H1 (cell line): Measurements from ENCODE around the gene MAGEB1. TPM values are rescaled to one million over a fixed set of nuclear protein-coding genes. Genes with fewer than 3 reads are reported as not detected.

Experiments used
- CTCF ChIA-PET: fragments of 300-600 bp; sonication (Branson Sonifier 250); formaldehyde crosslinking; loops from one replicate; lab custom pipeline; 2021; ENCODE audit not compliant: partially characterized antibody; lab: Charles Lee
- POLR2A ChIA-PET: fragments of 300-600 bp; sonication (Branson Sonifier 250); formaldehyde crosslinking; loops from one replicate; lab custom pipeline; 2021; ENCODE audit warnings: inconsistent platforms; ENCODE audit not compliant: partially characterized antibody; lab: Charles Lee
- DNase-seq, 2 experiments: peaks; one replicate each; pipeline versions ENCODE4 v3.0.0 to v3.0.0-alpha.2; 2010 to 2022; ENCODE audit warnings: low spot score in 2 of 2, low read depth in 1 of 2, mixed read lengths in 1 of 2
- FAIRE-seq: peaks from 2 replicates; lab custom pipeline; 2011; peaks lifted over from hg19 to GRCh38; lab: Jason Lieb, UNC
- H2AFZ ChIP-seq: 2 replicates; pipeline ENCODE4 v1.8.1; 2012; ENCODE audit warnings: low read length, inconsistent platforms
- H2AK5ac ChIP-seq: 2 replicates; pipeline ENCODE4 v1.6.1; 2013; ENCODE audit warnings: low read depth, low read length
- H2BK120ac ChIP-seq: replicated peaks from 2 replicates; pipeline ENCODE3; 2013; ENCODE audit warnings: low read depth, low read length, inconsistent platforms
- H2BK12ac ChIP-seq: 2 replicates; pipeline ENCODE4 v1.6.1; 2013; ENCODE audit warnings: low read depth, low read length
- H2BK15ac ChIP-seq: 2 replicates; pipeline ENCODE4 v1.6.1; 2013; ENCODE audit warnings: low read length
- H2BK20ac ChIP-seq: 2 replicates; pipeline ENCODE4 v1.6.1; 2013; ENCODE audit warnings: low read length
- H2BK5ac ChIP-seq: 2 replicates; pipeline ENCODE4 v1.6.1; 2013; ENCODE audit warnings: low read depth, low read length
- H3K14ac ChIP-seq: 2 replicates; pipeline ENCODE4 v1.6.1; 2013; ENCODE audit warnings: inconsistent platforms; ENCODE audit not compliant: insufficient read length
- H3K18ac ChIP-seq: 2 replicates; pipeline ENCODE4 v1.6.1; 2013; ENCODE audit warnings: low read length; ENCODE audit errors: extremely low read depth
- H3K23ac ChIP-seq: 2 replicates; pipeline ENCODE4 v1.6.1; 2013; ENCODE audit warnings: inconsistent platforms; ENCODE audit not compliant: insufficient read length
- H3K23me2 ChIP-seq: 2 replicates; pipeline ENCODE4 v1.6.1; 2013; ENCODE audit warnings: low read depth, low read length
- H3K27ac ChIP-seq: 2 replicates; pipeline ENCODE4 v1.6.1; 2011; ENCODE audit warnings: low read depth, low read length, inconsistent platforms
- H3K27me3 ChIP-seq, 4 experiments: replicated peaks in 1 of 4; 1 replicate in 1 of 4; 2 replicates in 3 of 4; pipeline versions ENCODE4 v1.6.1 to v1.8.1; 2011 to 2013; ENCODE audit warnings: low read length in 3 of 4, mild to moderate bottlenecking in 3 of 4, inconsistent platforms in 2 of 4, mixed read lengths in 2 of 4, moderate library complexity in 1 of 4; ENCODE audit not compliant: control insufficient read depth in 3 of 4, insufficient read depth in 3 of 4; ENCODE audit errors: extremely low read depth in 1 of 4
- H3K36me3 ChIP-seq, 4 experiments: 2 replicates each; pipeline versions ENCODE4 v1.6.1 to v1.8.1; 2011 to 2013; ENCODE audit warnings: mild to moderate bottlenecking in 4 of 4, low read length in 3 of 4, moderate library complexity in 2 of 4, control low read depth in 1 of 4, inconsistent platforms in 1 of 4; ENCODE audit not compliant: insufficient read depth in 4 of 4, control insufficient read depth in 2 of 4
- H3K4ac ChIP-seq: replicated peaks from 2 replicates; pipeline ENCODE3; 2013; ENCODE audit warnings: low read length, low read depth, mixed read lengths, inconsistent platforms; ENCODE audit not compliant: insufficient read length
- H3K4me1 ChIP-seq, 4 experiments: replicated peaks in 1 of 4; 1 replicate in 1 of 4; 2 replicates in 3 of 4; pipeline versions ENCODE4 v1.6.1 to v1.8.1; 2011 to 2013; ENCODE audit warnings: low read length in 3 of 4, inconsistent platforms in 2 of 4, mixed read lengths in 1 of 4; ENCODE audit not compliant: insufficient read depth in 4 of 4, control insufficient read depth in 3 of 4
- H3K4me2 ChIP-seq, 2 experiments: 2 replicates each; pipeline versions ENCODE4 v1.6.1 to v1.8.1; 2011 to 2013; ENCODE audit warnings: low read depth in 2 of 2, low read length in 2 of 2, control low read depth in 1 of 2, inconsistent platforms in 1 of 2, mild to moderate bottlenecking in 1 of 2; ENCODE audit not compliant: insufficient read depth in 1 of 2
- H3K4me3 ChIP-seq, 4 experiments: fragments of 200-600, 300-600 bp in 1 of 4; sonication (generic), shearing (Covaris generic), sonication (Bioruptor Twin) in 1 of 4; 2 replicates each; pipeline versions ENCODE4 v1.5.1 to v1.8.1; 2011 to 2016; ENCODE audit warnings: low read length in 4 of 4, low read depth in 3 of 4, control low read depth in 2 of 4, inconsistent platforms in 2 of 4, mild to moderate bottlenecking in 2 of 4, mixed read lengths in 1 of 4, moderate library complexity in 1 of 4; ENCODE audit not compliant: insufficient read depth in 2 of 4; ENCODE audit errors: extremely low read depth in 1 of 4
- H3K56ac ChIP-seq: replicated peaks from 2 replicates; pipeline ENCODE3; 2013; ENCODE audit warnings: low read depth, mild to moderate bottlenecking, mixed read lengths, low read length, inconsistent platforms; ENCODE audit not compliant: insufficient read length
- H3K79me1 ChIP-seq: 2 replicates; pipeline ENCODE4 v1.6.1; 2013; ENCODE audit warnings: low read depth, low read length, control low read depth
- H3K79me2 ChIP-seq, 2 experiments: 2 replicates each; pipeline versions ENCODE4 v1.6.1 to v1.8.1; 2012 to 2013; ENCODE audit warnings: low read length in 2 of 2, mild to moderate bottlenecking in 2 of 2, inconsistent platforms in 1 of 2; ENCODE audit not compliant: insufficient read depth in 2 of 2, control insufficient read depth in 1 of 2
- H3K9ac ChIP-seq, 4 experiments: replicated peaks in 1 of 4; 1 replicate in 1 of 4; 2 replicates in 3 of 4; pipeline versions ENCODE4 v1.6.1 to v1.8.1; 2011 to 2013; ENCODE audit warnings: low read depth in 3 of 4, low read length in 3 of 4, control low read depth in 2 of 4, mild to moderate bottlenecking in 2 of 4, moderate library complexity in 2 of 4, inconsistent platforms in 1 of 4; ENCODE audit errors: extremely low read depth in 1 of 4
- H3K9me3 ChIP-seq, 2 experiments: 2 replicates each; pipeline versions ENCODE4 v1.6.1 to v1.8.1; 2012 to 2013; ENCODE audit warnings: mild to moderate bottlenecking in 2 of 2, moderate library complexity in 2 of 2, control low read depth in 1 of 2, inconsistent platforms in 1 of 2, low read depth in 1 of 2, low read length in 1 of 2, mixed read lengths in 1 of 2; ENCODE audit not compliant: insufficient read depth in 2 of 2
- H4K20me1 ChIP-seq, 2 experiments: replicated peaks in 1 of 2; 2 replicates each; pipeline versions ENCODE3 to v1.8.1; 2011 to 2013; ENCODE audit warnings: inconsistent platforms in 2 of 2, low read length in 2 of 2, mild to moderate bottlenecking in 1 of 2; ENCODE audit not compliant: insufficient read depth in 2 of 2, control insufficient read depth in 1 of 2
- H4K5ac ChIP-seq: 2 replicates; pipeline ENCODE4 v1.6.1; 2013; ENCODE audit warnings: low read length, low read depth, mixed read lengths, inconsistent platforms; ENCODE audit not compliant: insufficient read length
- H4K8ac ChIP-seq: 2 replicates; pipeline ENCODE4 v1.8.0; 2013; ENCODE audit warnings: mild to moderate bottlenecking, moderate library complexity, low read length, inconsistent platforms; ENCODE audit not compliant: insufficient read depth; ENCODE audit errors: extremely low read depth
- H4K91ac ChIP-seq: replicated peaks from 2 replicates; pipeline ENCODE3; 2013; ENCODE audit warnings: low read length, mixed read lengths, inconsistent platforms; ENCODE audit not compliant: insufficient read length
- BRCA1 ChIP-seq: IDR thresholded peaks from 2 replicates; pipeline ENCODE4 v1.6.1; 2012; ENCODE audit warnings: low read depth, low read length, improper control_type of control experiment
- CBX8 ChIP-seq: fragments of 300-800, 300-1000 bp; sonication (generic); IDR thresholded peaks from 2 replicates; pipeline ENCODE4 v1.7.1; 2016; ENCODE audit warnings: low read depth, low read length, borderline replicate concordance
- CHD2 ChIP-seq: IDR thresholded peaks from 2 replicates; pipeline ENCODE4 v1.6.1; 2012; ENCODE audit warnings: low read length, improper control_type of control experiment
- EZH2 ChIP-seq: fragments of 200-600 bp; sonication (generic); IDR thresholded peaks from 2 replicates; pipeline ENCODE4 v1.7.1; 2012; ENCODE audit warnings: low read depth, mild to moderate bottlenecking, moderate library complexity, low read length, inconsistent platforms; ENCODE audit not compliant: severe bottlenecking
- HDAC6 ChIP-seq: IDR thresholded peaks from one replicate; pipeline ENCODE4 v1.7.1; 2012; ENCODE audit warnings: low read depth, mild to moderate bottlenecking, inconsistent platforms, low read length, moderate library complexity
- KDM4A ChIP-seq: IDR thresholded peaks from one replicate; pipeline ENCODE4 v1.7.1; 2012; ENCODE audit warnings: low read depth, mild to moderate bottlenecking, moderate library complexity, low read length, inconsistent platforms; ENCODE audit not compliant: severe bottlenecking
- RFX5 ChIP-seq: IDR thresholded peaks from 2 replicates; pipeline ENCODE4 v1.6.1; 2011; ENCODE audit warnings: low read depth, low read length, improper control_type of control experiment, borderline replicate concordance
- TAF7 ChIP-seq: optimal IDR thresholded peaks from 2 replicates; pipeline ENCODE3; 2011; ENCODE audit warnings: low read depth, mild to moderate bottlenecking, inconsistent platforms, low read length, moderate library complexity, borderline replicate concordance
- TBP ChIP-seq: IDR thresholded peaks from 2 replicates; pipeline ENCODE4 v1.6.1; 2011; ENCODE audit warnings: low read depth, low read length, improper control_type of control experiment
- WGBS, 2 experiments: shearing (Covaris generic) in 1 of 2; methylation state at CpG; one replicate each; pipeline versions ENCODE4 v1.1.6 to v1.1.7; 2013 to 2015; ENCODE audit warnings: low lambda C conversion rate in 2 of 2, mixed read lengths in 2 of 2, inconsistent platforms in 1 of 2, low coverage in 1 of 2, missing lambda C conversion rate in 1 of 2; ENCODE audit not compliant: insufficient replicate concordance in 2 of 2, insufficient coverage in 1 of 2, insufficient read length in 1 of 2; ENCODE audit errors: extremely low coverage in 1 of 2, missing lambda C conversion rate in 1 of 2; 5-methylcytosine and 5-hydroxymethylcytosine counted together
- polyA plus RNA-seq, 7 experiments: library from polyadenylated mRNA; depleted of rRNA in 3 of 7; stranded (reverse) in 5 of 7; unstranded in 2 of 7; fragments of >200 nt in 5 of 7; fragments of 200-250 nt in 2 of 7; gene quantifications; 1 replicate in 5 of 7; 2 replicates in 1 of 7; 4 replicates in 1 of 7; pipeline versions ENCODE4 v1.2.1 to v1.2.3, GENCODE V29; 2011 to 2013; ENCODE audit warnings: missing spikeins in 2 of 7, mixed read lengths in 2 of 7
- total RNA-seq: library from RNA; stranded (reverse); fragmentation: NEBNext Ultra II Directional; extraction: Animal tissue kit (Norgen Biotek cat#: 25700); gene quantifications from 2 replicates; pipeline ENCODE4 v1.2.1, GENCODE V29; 2021
- TF ChIP-seq, protein P1 (sequence below): IDR thresholded peaks from 2 replicates; pipeline ENCODE4 v1.6.1; 2011; ENCODE audit warnings: low read length, improper control_type of control experiment
- TF ChIP-seq, protein P2 (sequence below): IDR thresholded peaks from 2 replicates; pipeline ENCODE4 v1.6.1; 2012; ENCODE audit warnings: inconsistent platforms
- TF ChIP-seq, protein P3 (sequence below): IDR thresholded peaks from 2 replicates; pipeline ENCODE4 v1.6.1; 2011; ENCODE audit warnings: low read depth, mild to moderate bottlenecking, low read length; ENCODE audit not compliant: insufficient read depth

MAGEB1 gene
- total and polyA plus RNA-seq, 2 of the 8 experiments (the other 6 are each of a cell fraction or from before 2014, with no cell fraction given): 0.05 TPM; not detected in 1

- no peak overlapping the region for H2AFZ ChIP-seq
- no peak overlapping the region for H2BK12ac ChIP-seq
- no peaks in the 10 kb centered on the region for H3K36me3 ChIP-seq
- no peaks in the 10 kb centered on the region for H3K79me2 ChIP-seq
- H3K4me1 ChIP-seq: no peaks in the 10 kb centered on the region
- H2BK15ac ChIP-seq: no peak overlapping the region
- H3K23ac ChIP-seq: no peak overlapping the region
- H3K23me2 ChIP-seq: no peaks in the 10 kb centered on the region
- H4K20me1 ChIP-seq: no peaks in the 10 kb centered on the region
- no peak overlapping the region for H3K14ac ChIP-seq
- no peak overlapping the region for H4K91ac ChIP-seq
- H3K4ac ChIP-seq: no peak overlapping the region
- no peak overlapping the region for H2BK120ac ChIP-seq
- ChIA-PET CTCF (interaction anchor here (0.7 to 1.7 kb wide), 4 partner anchors 14 to 67 kb away, joined by 3 to 5 read pairs (median 3); no protein-coding TSS in a partner anchor), POLR2A (no interaction called here)
- H3K79me1 ChIP-seq: no peaks in the 10 kb centered on the region
- H3K27me3 ChIP-seq: no peaks in the 10 kb centered on the region
- no peak overlapping the region for H2BK5ac ChIP-seq
- H3K4me3 ChIP-seq: no peak overlapping the region
- no peaks in the 10 kb centered on the region; a peak in 1 of 4 replicates for H3K9me3 ChIP-seq
- H2BK20ac ChIP-seq: no peak overlapping the region
- FAIRE-seq (no peak), DNase-seq (no peak)
- H4K8ac ChIP-seq: no peak overlapping the region
- no peak overlapping the region for H3K56ac ChIP-seq
- H3K18ac ChIP-seq: no peak overlapping the region
- no peak overlapping the region for H4K5ac ChIP-seq
- no peak overlapping the region for H3K27ac ChIP-seq
- H2AK5ac ChIP-seq: no peak overlapping the region
- no peak overlapping the region for H3K9ac ChIP-seq
- no peak overlapping the region for H3K4me2 ChIP-seq
- 80% methylated on average over 1 of the region's 2 CpGs; no CpG with 5 or more reads in 1 of the 2 experiments for WGBS, 2 experiments
- no peak for TF ChIP-seq TAF7
- TF ChIP-seq, protein P1, sequence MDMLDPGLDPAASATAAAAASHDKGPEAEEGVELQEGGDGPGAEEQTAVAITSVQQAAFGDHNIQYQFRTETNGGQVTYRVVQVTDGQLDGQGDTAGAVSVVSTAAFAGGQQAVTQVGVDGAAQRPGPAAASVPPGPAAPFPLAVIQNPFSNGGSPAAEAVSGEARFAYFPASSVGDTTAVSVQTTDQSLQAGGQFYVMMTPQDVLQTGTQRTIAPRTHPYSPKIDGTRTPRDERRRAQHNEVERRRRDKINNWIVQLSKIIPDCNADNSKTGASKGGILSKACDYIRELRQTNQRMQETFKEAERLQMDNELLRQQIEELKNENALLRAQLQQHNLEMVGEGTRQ: no peak
- TF ChIP-seq CHD2: no peak
- TF ChIP-seq KDM4A: no peak
- TF ChIP-seq BRCA1: no peak
- TF ChIP-seq HDAC6: no peak
- no peak for TF ChIP-seq TBP
- TF ChIP-seq, protein P2, sequence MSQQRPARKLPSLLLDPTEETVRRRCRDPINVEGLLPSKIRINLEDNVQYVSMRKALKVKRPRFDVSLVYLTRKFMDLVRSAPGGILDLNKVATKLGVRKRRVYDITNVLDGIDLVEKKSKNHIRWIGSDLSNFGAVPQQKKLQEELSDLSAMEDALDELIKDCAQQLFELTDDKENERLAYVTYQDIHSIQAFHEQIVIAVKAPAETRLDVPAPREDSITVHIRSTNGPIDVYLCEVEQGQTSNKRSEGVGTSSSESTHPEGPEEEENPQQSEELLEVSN: no peak
- no peak for TF ChIP-seq CBX8
- TF ChIP-seq, protein P3, sequence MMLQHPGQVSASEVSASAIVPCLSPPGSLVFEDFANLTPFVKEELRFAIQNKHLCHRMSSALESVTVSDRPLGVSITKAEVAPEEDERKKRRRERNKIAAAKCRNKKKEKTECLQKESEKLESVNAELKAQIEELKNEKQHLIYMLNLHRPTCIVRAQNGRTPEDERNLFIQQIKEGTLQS: no peak
- no peak for TF ChIP-seq EZH2
- TF ChIP-seq RFX5: no peak
These were observed 34.8 kb upstream of the MAGEB1 start for GRCh38 chrX:30212172-30212571.
